B cell (primary cell): Measurements from ENCODE around the gene HK3. TPM values are rescaled to one million over a fixed set of nuclear protein-coding genes. Genes with fewer than 3 reads are reported as not detected.

Experiments used
- ATAC-seq: fragments of 200-7000 bp; cut with Tn5 transposase; one replicate; pipeline ENCODE4 v1.10.0; 2021; ENCODE audit warnings: low read depth, mild to moderate bottlenecking, moderate number of reproducible peaks, moderate library complexity
- CTCF ChIA-PET: fragments of 350-600 bp; sonication (Branson Sonifier 250); formaldehyde crosslinking; loops from one replicate; lab custom pipeline; 2021; ENCODE audit warnings: antibody characterized with exemption, inconsistent platforms; lab: Charles Lee
- POLR2A ChIA-PET: fragments of 350-600 bp; sonication (Branson Sonifier 250); formaldehyde crosslinking; loops from one replicate; lab custom pipeline; 2021; ENCODE audit warnings: antibody characterized with exemption; lab: Charles Lee
- DNase-seq: peaks from one replicate; pipeline ENCODE4 v3.0.0; 2013
- H2AFZ ChIP-seq: 2 replicates; pipeline ENCODE4 v1.6.1; 2012; ENCODE audit warnings: mild to moderate bottlenecking, low read depth, low read length; ENCODE audit not compliant: insufficient read depth, poor library complexity, severe bottlenecking
- H3K27ac ChIP-seq, 2 donors: 1 replicate in 1 of 2; 2 replicates in 1 of 2; pipeline ENCODE4 v1.5.1; 2012 to 2013; ENCODE audit warnings: low read length in 2 of 2, mild to moderate bottlenecking in 2 of 2, moderate library complexity in 1 of 2
- H3K27me3 ChIP-seq, 4 experiments: fragments of 200-600 bp in 1 of 4; sonication (generic) in 1 of 4; replicated peaks in 1 of 4; 1 replicate in 2 of 4; 2 replicates in 2 of 4; pipeline versions ENCODE4 v1.6.1 to v1.7.0; 2013 to 2016; ENCODE audit warnings: low read length in 3 of 4, mild to moderate bottlenecking in 2 of 4, mixed read lengths in 1 of 4, moderate library complexity in 1 of 4; ENCODE audit not compliant: insufficient read depth in 4 of 4, control insufficient read depth in 3 of 4; ENCODE audit errors: control extremely low read depth in 1 of 4
- H3K36me3 ChIP-seq, 2 experiments: replicated peaks in 1 of 2; 1 replicate in 1 of 2; 2 replicates in 1 of 2; pipeline versions ENCODE4 v1.6.1 to v1.7.1; 2013; ENCODE audit warnings: low read length in 1 of 2; ENCODE audit not compliant: insufficient read depth in 2 of 2, control insufficient read depth in 1 of 2; ENCODE audit errors: control extremely low read depth in 1 of 2, extremely low read depth in 1 of 2
- H3K4me1 ChIP-seq, 2 donors: fragments of 200-600 bp in 1 of 2; sonication (generic) in 1 of 2; 1 replicate in 1 of 2; 2 replicates in 1 of 2; pipeline versions ENCODE4 v1.5.1 to v1.6.1; 2013 to 2017; ENCODE audit warnings: low read length in 2 of 2; ENCODE audit not compliant: control insufficient read depth in 2 of 2, insufficient read depth in 2 of 2
- H3K4me2 ChIP-seq: replicated peaks from 2 replicates; pipeline ENCODE3; 2012; ENCODE audit warnings: mild to moderate bottlenecking, low read depth, low read length; ENCODE audit not compliant: poor library complexity, severe bottlenecking
- H3K4me3 ChIP-seq, 5 experiments: fragments of 200-600 bp in 1 of 5; sonication (generic) in 1 of 5; 1 replicate in 3 of 5; 2 replicates in 2 of 5; pipeline versions ENCODE4 v1.5.1 to v1.7.0; 2011 to 2016; ENCODE audit warnings: low read length in 4 of 5, mild to moderate bottlenecking in 4 of 5, low read depth in 2 of 5, control low read depth in 1 of 5, moderate library complexity in 1 of 5; ENCODE audit not compliant: insufficient read depth in 1 of 5; ENCODE audit errors: control extremely low read depth in 1 of 5, extremely low read depth in 1 of 5
- H3K79me2 ChIP-seq: fragments of 200-600 bp; sonication (generic); one replicate; pipeline ENCODE4 v1.6.0; 2016; ENCODE audit warnings: low read length; ENCODE audit not compliant: control insufficient read depth, insufficient read depth
- H3K9ac ChIP-seq: fragments of 200-600 bp; sonication (generic); 2 replicates; pipeline ENCODE4 v1.6.1; 2017; ENCODE audit warnings: mild to moderate bottlenecking, low read length, moderate library complexity
- H3K9me3 ChIP-seq, 3 donors: one replicate each; pipeline versions ENCODE4 v1.6.1 to v1.7.1; 2013; ENCODE audit warnings: low read length in 2 of 3; ENCODE audit not compliant: control insufficient read depth in 2 of 3, insufficient read depth in 1 of 3; ENCODE audit errors: control extremely low read depth in 1 of 3
- H4K20me1 ChIP-seq: 2 replicates; pipeline ENCODE4 v1.6.0; 2012; ENCODE audit warnings: mild to moderate bottlenecking, low read length; ENCODE audit not compliant: insufficient read depth, control insufficient read depth, poor library complexity, severe bottlenecking
- H3K27ac Mint-ChIP-seq: one replicate; pipeline ENCODE4 v1.8.0; 2021; ENCODE audit warnings: mixed read lengths
- H3K27me3 Mint-ChIP-seq: one replicate; pipeline ENCODE4 v1.8.0; 2021; ENCODE audit warnings: mixed read lengths
- H3K4me1 Mint-ChIP-seq: one replicate; pipeline ENCODE4 v1.8.0; 2021; ENCODE audit warnings: mixed read lengths
- H3K4me3 Mint-ChIP-seq: one replicate; pipeline ENCODE4 v1.8.0; 2021; ENCODE audit warnings: mixed read lengths
- H3K9me3 Mint-ChIP-seq: one replicate; pipeline ENCODE4 v1.8.0; 2022; ENCODE audit warnings: mixed read lengths; ENCODE audit not compliant: insufficient read depth
- EZH2 ChIP-seq: IDR thresholded peaks from 2 replicates; pipeline ENCODE4 v1.6.1; 2012; ENCODE audit warnings: borderline replicate concordance, low read depth, mild to moderate bottlenecking, moderate library complexity, low read length; ENCODE audit not compliant: insufficient read depth, poor library complexity, severe bottlenecking
- WGBS: methylation state at CpG from one replicate; pipeline ENCODE4 v1.1.5; 2013; ENCODE audit warnings: missing lambda C conversion rate; ENCODE audit not compliant: insufficient coverage; 5-methylcytosine and 5-hydroxymethylcytosine counted together
- intact Hi-C: fragments of 100-400 bp; cut with micrococcal nuclease; formaldehyde crosslinking; loops from one replicate; pipeline ENCODE4 v1.10.0; 2022
- polyA plus RNA-seq: library from polyadenylated mRNA; depleted of rRNA; stranded (reverse); fragments of >200 nt; gene quantifications from 2 replicates; pipeline ENCODE4 v1.2.3, GENCODE V29; 2012
- total RNA-seq, 2 donors: library from RNA; stranded (reverse); fragments of 120-200 nt in 1 of 2; gene quantifications; 1 replicate in 1 of 2; 2 replicates in 1 of 2; pipeline versions ENCODE4 v1.2.3 to v1.2.4, GENCODE V29; 2013 to 2022
- TF ChIP-seq, protein P1 (sequence below): fragments of 200-600 bp; IDR thresholded peaks from one replicate; pipeline ENCODE4 v1.8.0; 2022; ENCODE audit warnings: antibody characterized with exemption, mild to moderate bottlenecking

The HK3 gene
- total and polyA plus RNA-seq, 2 donors (not counting 1 experiment from before 2014, with no cell fraction given) = 0.30 to 5.0 TPM

GRCh38 chr5:176906796-176907195 lies 7.7 kb upstream of the HK3 start:
- peaks cover 5% of the 10 kb centered on the region for H4K20me1 ChIP-seq
- H3K4me1 Mint-ChIP-seq = peaks cover under 1% of the 10 kb centered on the region
- CTCF ChIA-PET = no interaction called here
- ATAC-seq (no peak), DNase-seq (no peak)
- no peaks in the 10 kb centered on the region for H3K9me3 Mint-ChIP-seq
- H3K36me3 ChIP-seq = peaks cover 35 to 83% of the 10 kb centered on the region in 2 experiments
- H3K27ac Mint-ChIP-seq = no peak overlapping the region
- no peak overlapping the region for H3K9ac ChIP-seq
- TF ChIP-seq, protein P1, sequence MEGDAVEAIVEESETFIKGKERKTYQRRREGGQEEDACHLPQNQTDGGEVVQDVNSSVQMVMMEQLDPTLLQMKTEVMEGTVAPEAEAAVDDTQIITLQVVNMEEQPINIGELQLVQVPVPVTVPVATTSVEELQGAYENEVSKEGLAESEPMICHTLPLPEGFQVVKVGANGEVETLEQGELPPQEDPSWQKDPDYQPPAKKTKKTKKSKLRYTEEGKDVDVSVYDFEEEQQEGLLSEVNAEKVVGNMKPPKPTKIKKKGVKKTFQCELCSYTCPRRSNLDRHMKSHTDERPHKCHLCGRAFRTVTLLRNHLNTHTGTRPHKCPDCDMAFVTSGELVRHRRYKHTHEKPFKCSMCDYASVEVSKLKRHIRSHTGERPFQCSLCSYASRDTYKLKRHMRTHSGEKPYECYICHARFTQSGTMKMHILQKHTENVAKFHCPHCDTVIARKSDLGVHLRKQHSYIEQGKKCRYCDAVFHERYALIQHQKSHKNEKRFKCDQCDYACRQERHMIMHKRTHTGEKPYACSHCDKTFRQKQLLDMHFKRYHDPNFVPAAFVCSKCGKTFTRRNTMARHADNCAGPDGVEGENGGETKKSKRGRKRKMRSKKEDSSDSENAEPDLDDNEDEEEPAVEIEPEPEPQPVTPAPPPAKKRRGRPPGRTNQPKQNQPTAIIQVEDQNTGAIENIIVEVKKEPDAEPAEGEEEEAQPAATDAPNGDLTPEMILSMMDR = no peak
- TF ChIP-seq EZH2 = no peak
- H3K4me1 ChIP-seq = no peaks in the 10 kb centered on the region
- no peak overlapping the region for H3K4me3 ChIP-seq
- no peak overlapping the region for H2AFZ ChIP-seq
- H3K9me3 ChIP-seq = no peaks in the 10 kb centered on the region
- H3K4me2 ChIP-seq = no peak overlapping the region
- POLR2A ChIA-PET = no interaction called here
- no peak overlapping the region for H3K4me3 Mint-ChIP-seq
- intact Hi-C loops = no loop called here
- no peaks in the 10 kb centered on the region for H3K27me3 Mint-ChIP-seq
- no peaks in the 10 kb centered on the region for H3K79me2 ChIP-seq
- 83% methylated on average over 1 of the region's 3 CpGs for whole genome bisulfite sequencing
- no peaks in the 10 kb centered on the region for H3K27me3 ChIP-seq
- no peak overlapping the region for H3K27ac ChIP-seq

DNA sequence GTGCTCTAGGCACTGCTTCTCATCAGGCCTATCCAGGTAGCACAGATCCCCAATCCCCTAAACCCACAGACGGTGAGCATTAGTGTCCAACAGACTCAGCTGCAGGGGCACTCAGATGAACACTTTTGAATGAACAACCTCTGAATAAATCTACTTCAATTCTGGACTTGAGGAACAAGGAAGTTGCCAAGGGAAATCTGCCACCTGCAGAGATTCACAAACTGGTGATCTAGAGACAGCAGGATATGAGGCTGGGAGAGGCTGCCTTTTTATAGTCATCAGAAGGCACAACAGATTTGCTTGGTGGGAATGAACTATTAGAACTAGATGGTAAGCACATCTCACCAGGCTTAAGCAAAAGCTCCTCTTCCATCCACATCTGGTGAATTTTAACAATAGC lies 7.0 kb upstream of the HK3 start:
- Histone ChIP-seq H3K4me2 (no peak overlapping the region), H3K27me3 (no peaks in the 10 kb centered on the region), H3K79me2 (no peaks in the 10 kb centered on the region), H2AFZ (no peak overlapping the region), H3K9me3 (no peaks in the 10 kb centered on the region), H4K20me1 (peaks cover 5% of the 10 kb centered on the region), H3K27ac (no peak overlapping the region), H3K4me1 (no peaks in the 10 kb centered on the region), H3K36me3 (peaks cover 35 to 76% of the 10 kb centered on the region in 2 experiments), H3K4me3 (no peak overlapping the region), H3K9ac (no peak overlapping the region)
- ChIA-PET CTCF (no interaction called here), POLR2A (no interaction called here)
- TF ChIP-seq EZH2 = no peak
- TF ChIP-seq, protein P1 = no peak
- DNase-seq (no peak), ATAC-seq (no peak)
- Mint-ChIP-seq H3K27me3 (no peaks in the 10 kb centered on the region), H3K9me3 (no peaks in the 10 kb centered on the region), H3K4me1 (peaks cover 2% of the 10 kb centered on the region), H3K27ac (no peak overlapping the region), H3K4me3 (no peak overlapping the region)
- intact Hi-C loops = no loop called here
- WGBS = 100% methylated on average over 1 of the region's 1 CpG
